Measurements from ENCODE around the gene STXBP6. TPM values are rescaled to one million over a fixed set of nuclear protein-coding genes. Genes with fewer than 3 reads are reported as not detected.
A peak's percentile ranks its signal among the peaks of the same experiment; 100 is the strongest.

Gene STXBP6
- total and polyA plus RNA-seq, 2 of the 13 experiments (the other 11 are each of a cell fraction or from before 2014, with no cell fraction given): 35.3 to 42.8 TPM

- TF ChIP-seq, protein P1, sequence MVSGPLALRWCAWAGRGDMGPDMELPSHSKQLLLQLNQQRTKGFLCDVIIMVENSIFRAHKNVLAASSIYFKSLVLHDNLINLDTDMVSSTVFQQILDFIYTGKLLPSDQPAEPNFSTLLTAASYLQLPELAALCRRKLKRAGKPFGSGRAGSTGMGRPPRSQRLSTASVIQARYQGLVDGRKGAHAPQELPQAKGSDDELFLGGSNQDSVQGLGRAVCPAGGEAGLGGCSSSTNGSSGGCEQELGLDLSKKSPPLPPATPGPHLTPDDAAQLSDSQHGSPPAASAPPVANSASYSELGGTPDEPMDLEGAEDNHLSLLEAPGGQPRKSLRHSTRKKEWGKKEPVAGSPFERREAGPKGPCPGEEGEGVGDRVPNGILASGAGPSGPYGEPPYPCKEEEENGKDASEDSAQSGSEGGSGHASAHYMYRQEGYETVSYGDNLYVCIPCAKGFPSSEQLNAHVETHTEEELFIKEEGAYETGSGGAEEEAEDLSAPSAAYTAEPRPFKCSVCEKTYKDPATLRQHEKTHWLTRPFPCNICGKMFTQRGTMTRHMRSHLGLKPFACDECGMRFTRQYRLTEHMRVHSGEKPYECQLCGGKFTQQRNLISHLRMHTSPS (CRISPR knock-in tag; IDR thresholded peaks at IDR 0.05; ENCODE audit: low read depth): no peak
- no peak for TF ChIP-seq HOXD1 (CRISPR knock-in tag; IDR thresholded peaks at IDR 0.05)
- TF ChIP-seq ZC3H13 (CRISPR knock-in tag; IDR thresholded peaks at IDR 0.05): no peak
- TF ChIP-seq CREM (IDR thresholded peaks at IDR 0.05): no peak
- TF ChIP-seq CREM (CRISPR knock-in tag; IDR thresholded peaks at IDR 0.05): no peak
- no peak for TF ChIP-seq ZNF577 (CRISPR knock-in tag; IDR thresholded peaks at IDR 0.05; ENCODE audit: borderline replicate concordance, low read depth)
- TF ChIP-seq ZNF282 (IDR thresholded peaks at IDR 0.05; ENCODE audit: partially characterized antibody): no peak
- TF ChIP-seq, protein P2, sequence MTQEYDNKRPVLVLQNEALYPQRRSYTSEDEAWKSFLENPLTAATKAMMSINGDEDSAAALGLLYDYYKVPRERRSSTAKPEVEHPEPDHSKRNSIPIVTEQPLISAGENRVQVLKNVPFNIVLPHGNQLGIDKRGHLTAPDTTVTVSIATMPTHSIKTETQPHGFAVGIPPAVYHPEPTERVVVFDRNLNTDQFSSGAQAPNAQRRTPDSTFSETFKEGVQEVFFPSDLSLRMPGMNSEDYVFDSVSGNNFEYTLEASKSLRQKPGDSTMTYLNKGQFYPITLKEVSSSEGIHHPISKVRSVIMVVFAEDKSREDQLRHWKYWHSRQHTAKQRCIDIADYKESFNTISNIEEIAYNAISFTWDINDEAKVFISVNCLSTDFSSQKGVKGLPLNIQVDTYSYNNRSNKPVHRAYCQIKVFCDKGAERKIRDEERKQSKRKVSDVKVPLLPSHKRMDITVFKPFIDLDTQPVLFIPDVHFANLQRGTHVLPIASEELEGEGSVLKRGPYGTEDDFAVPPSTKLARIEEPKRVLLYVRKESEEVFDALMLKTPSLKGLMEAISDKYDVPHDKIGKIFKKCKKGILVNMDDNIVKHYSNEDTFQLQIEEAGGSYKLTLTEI (CRISPR knock-in tag; conservative IDR thresholded peaks at IDR 0.05): no peak
- TF ChIP-seq KDM2A (CRISPR knock-in tag; IDR thresholded peaks at IDR 0.05; ENCODE audit: borderline replicate concordance, low read depth): no peak
- TF ChIP-seq ZNF451 (CRISPR knock-in tag; IDR thresholded peaks at IDR 0.05): no peak
- TF ChIP-seq ZNF616 (CRISPR knock-in tag; IDR thresholded peaks at IDR 0.05; ENCODE audit: low read depth): no peak
- TF ChIP-seq ZNF580 (CRISPR knock-in tag; IDR thresholded peaks at IDR 0.05; ENCODE audit: borderline replicate concordance, low read depth): 0 out of 2 replicates have a peak, but pooled peaks have one; percentile 43
- TF ChIP-seq SMAD3 (CRISPR knock-in tag; IDR thresholded peaks at IDR 0.05): no peak; the same call in 1 of the 2 replicates
- no peak for TF ChIP-seq BRF2 (CRISPR knock-in tag; IDR thresholded peaks at IDR 0.05)
- no peak for TF ChIP-seq ZNF556 (CRISPR knock-in tag; IDR thresholded peaks at IDR 0.05; ENCODE audit: borderline replicate concordance)
- 0 out of 2 replicates have a peak, but pooled peaks have one; percentile 5 for TF ChIP-seq ZBTB33 (CRISPR knock-in tag; IDR thresholded peaks at IDR 0.05)
- 0 out of 2 replicates have a peak, but pooled peaks have one; percentile 46 for TF ChIP-seq ZFP82 (CRISPR knock-in tag; IDR thresholded peaks at IDR 0.05; ENCODE audit: borderline replicate concordance)
- no peak for TF ChIP-seq MZF1 (CRISPR knock-in tag; IDR thresholded peaks at IDR 0.05; ENCODE audit: borderline replicate concordance)
- peak; percentile 86 for TF ChIP-seq GATAD2A (CRISPR knock-in tag; IDR thresholded peaks at IDR 0.05)
- no peak for TF ChIP-seq ZNF280D (CRISPR knock-in tag; IDR thresholded peaks at IDR 0.05)
- TF ChIP-seq SAP130 (CRISPR knock-in tag; IDR thresholded peaks at IDR 0.05; ENCODE audit: low read depth): peak; percentile 61
Measured at GRCh38 chr14:24885410-24885913, 164.5 kb downstream of the STXBP6 start (continued).

Measured in HepG2 (cell line).